ENCODE data around the gene KCNA10.

GRCh38 chr1:110480356-110481096 is 38.4 kb downstream of the KCNA10 start:
- no peak for TF ChIP-seq CTCF (IDR thresholded peaks at IDR 0.05)
- no peak for TF ChIP-seq POLR2A (IDR thresholded peaks at IDR 0.05)

Measured in prostate gland (tissue), 2 donors.